Osteoblast (primary cell): Measurements from ENCODE around the gene AIFM2. TPM values are rescaled to one million over a fixed set of nuclear protein-coding genes. Genes with fewer than 3 reads are reported as not detected.
"Not testable (repeated sequence)": the region's sequence is repeated elsewhere in the genome, so short reads cannot be mapped to it uniquely, and the experiment has no call there.

Source experiments
- DNase-seq: peaks from one replicate; pipeline ENCODE4 v3.0.0; 2011; ENCODE audit warnings: low spot score, mixed read lengths; ENCODE audit not compliant: insufficient read length; ENCODE audit errors: missing footprints
- H2AFZ ChIP-seq: 2 replicates; pipeline ENCODE4 v1.6.0; 2011; ENCODE audit warnings: mild to moderate bottlenecking, low read length
- H3K27ac ChIP-seq: 2 replicates; pipeline ENCODE4 v1.5.1; 2011; ENCODE audit warnings: mild to moderate bottlenecking, low read depth, low read length, moderate library complexity
- H3K27me3 ChIP-seq: 2 replicates; pipeline ENCODE4 v1.6.0; 2012; ENCODE audit warnings: mild to moderate bottlenecking, control low read depth, inconsistent platforms, low read length, moderate library complexity; ENCODE audit not compliant: insufficient read depth
- H3K36me3 ChIP-seq: 2 replicates; pipeline ENCODE4 v1.5.1; 2011; ENCODE audit warnings: mild to moderate bottlenecking, low read length, control low read depth, moderate library complexity; ENCODE audit not compliant: insufficient read depth
- H3K4me1 ChIP-seq: 2 replicates; pipeline ENCODE4 v1.5.1; 2011; ENCODE audit warnings: mild to moderate bottlenecking, low read length, control low read depth, moderate library complexity; ENCODE audit not compliant: insufficient read depth
- H3K4me2 ChIP-seq: 2 replicates; pipeline ENCODE4 v1.6.0; 2011; ENCODE audit warnings: mild to moderate bottlenecking, low read length; ENCODE audit not compliant: insufficient read depth
- H3K4me3 ChIP-seq: fragments of 200-600 bp; sonication (generic); 3 replicates; pipeline ENCODE4 v1.5.1; 2012; ENCODE audit warnings: mild to moderate bottlenecking, low read length, inconsistent platforms; ENCODE audit not compliant: insufficient read depth
- H3K79me2 ChIP-seq: 2 replicates; pipeline ENCODE4 v1.6.0; 2012; ENCODE audit warnings: mild to moderate bottlenecking, low read length, control low read depth, inconsistent platforms; ENCODE audit not compliant: insufficient read depth
- H3K9me3 ChIP-seq: 2 replicates; pipeline ENCODE4 v1.5.1; 2011; ENCODE audit warnings: low read depth, low read length, control low read depth
- H4K20me1 ChIP-seq: 2 replicates; pipeline ENCODE4 v1.6.0; 2012; ENCODE audit warnings: mild to moderate bottlenecking, low read length, control low read depth; ENCODE audit not compliant: insufficient read depth
- total RNA-seq: library from RNA; depleted of rRNA; stranded (reverse); fragments of >200 nt; gene quantifications from 2 replicates; pipeline ENCODE4 v1.2.3, GENCODE V29; 2012
- TF ChIP-seq, protein P1 (sequence below): IDR thresholded peaks from 2 replicates; pipeline ENCODE4 v1.5.1; 2011; ENCODE audit warnings: mild to moderate bottlenecking, low read depth, low read length, moderate library complexity; ENCODE audit errors: extremely low read depth

Gene AIFM2
- total RNA-seq, 1 donor, result 14.8 TPM

DNA sequence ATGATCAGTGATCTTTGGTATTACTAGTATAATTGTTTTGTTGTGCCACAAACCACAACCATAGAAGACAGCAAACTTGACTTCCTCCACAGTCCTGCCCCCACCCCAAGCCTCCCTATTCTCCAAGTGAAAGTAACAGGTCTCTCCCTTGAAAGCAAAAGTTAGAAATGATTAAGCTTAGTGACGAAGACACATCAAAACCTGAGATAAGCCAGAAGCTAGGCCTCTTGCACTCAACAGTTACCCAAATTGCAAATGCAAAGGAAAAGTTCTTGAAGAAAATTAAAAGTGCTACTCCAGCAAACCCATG lies 30.2 kb upstream of the AIFM2 start:
- peak overlapping the region; percentile 39 for H3K4me2 ChIP-seq

GRCh38 chr10:70162151-70162891 lies 29.7 kb upstream of the AIFM2 start:
- no peak overlapping the region for H3K4me3 ChIP-seq
- no peak overlapping the region for H2AFZ ChIP-seq
- no peaks in the 10 kb centered on the region for H3K9me3 ChIP-seq
- H4K20me1 ChIP-seq, result peaks cover 85% of the 10 kb centered on the region
- H3K79me2 ChIP-seq, result peaks cover 94% of the 10 kb centered on the region
- H3K4me1 ChIP-seq, result peaks cover 46% of the 10 kb centered on the region
- peak overlapping the region; percentile 3 for H3K27ac ChIP-seq
- peak overlapping the region; percentile 39 for H3K4me2 ChIP-seq
- no peak for DNase-seq
- TF ChIP-seq, protein P1, sequence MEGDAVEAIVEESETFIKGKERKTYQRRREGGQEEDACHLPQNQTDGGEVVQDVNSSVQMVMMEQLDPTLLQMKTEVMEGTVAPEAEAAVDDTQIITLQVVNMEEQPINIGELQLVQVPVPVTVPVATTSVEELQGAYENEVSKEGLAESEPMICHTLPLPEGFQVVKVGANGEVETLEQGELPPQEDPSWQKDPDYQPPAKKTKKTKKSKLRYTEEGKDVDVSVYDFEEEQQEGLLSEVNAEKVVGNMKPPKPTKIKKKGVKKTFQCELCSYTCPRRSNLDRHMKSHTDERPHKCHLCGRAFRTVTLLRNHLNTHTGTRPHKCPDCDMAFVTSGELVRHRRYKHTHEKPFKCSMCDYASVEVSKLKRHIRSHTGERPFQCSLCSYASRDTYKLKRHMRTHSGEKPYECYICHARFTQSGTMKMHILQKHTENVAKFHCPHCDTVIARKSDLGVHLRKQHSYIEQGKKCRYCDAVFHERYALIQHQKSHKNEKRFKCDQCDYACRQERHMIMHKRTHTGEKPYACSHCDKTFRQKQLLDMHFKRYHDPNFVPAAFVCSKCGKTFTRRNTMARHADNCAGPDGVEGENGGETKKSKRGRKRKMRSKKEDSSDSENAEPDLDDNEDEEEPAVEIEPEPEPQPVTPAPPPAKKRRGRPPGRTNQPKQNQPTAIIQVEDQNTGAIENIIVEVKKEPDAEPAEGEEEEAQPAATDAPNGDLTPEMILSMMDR, result no peak
- no peaks in the 10 kb centered on the region for H3K27me3 ChIP-seq
- H3K36me3 ChIP-seq, result peaks cover 83% of the 10 kb centered on the region

More for the DNA sequence above, 30.2 kb upstream of the AIFM2 start:
- no peak overlapping the region for H2AFZ ChIP-seq
- no peak for DNase-seq
- H3K27me3 ChIP-seq, result no peaks in the 10 kb centered on the region
- TF ChIP-seq, protein P1, result no peak
- peaks cover 95% of the 10 kb centered on the region for H3K79me2 ChIP-seq
- H3K4me3 ChIP-seq, result no peak overlapping the region
- H3K27ac ChIP-seq, result no peak overlapping the region
- H4K20me1 ChIP-seq, result peaks cover 86% of the 10 kb centered on the region
- peaks cover 49% of the 10 kb centered on the region for H3K4me1 ChIP-seq
- peaks cover 78% of the 10 kb centered on the region for H3K36me3 ChIP-seq
- no peaks in the 10 kb centered on the region for H3K9me3 ChIP-seq

DNA sequence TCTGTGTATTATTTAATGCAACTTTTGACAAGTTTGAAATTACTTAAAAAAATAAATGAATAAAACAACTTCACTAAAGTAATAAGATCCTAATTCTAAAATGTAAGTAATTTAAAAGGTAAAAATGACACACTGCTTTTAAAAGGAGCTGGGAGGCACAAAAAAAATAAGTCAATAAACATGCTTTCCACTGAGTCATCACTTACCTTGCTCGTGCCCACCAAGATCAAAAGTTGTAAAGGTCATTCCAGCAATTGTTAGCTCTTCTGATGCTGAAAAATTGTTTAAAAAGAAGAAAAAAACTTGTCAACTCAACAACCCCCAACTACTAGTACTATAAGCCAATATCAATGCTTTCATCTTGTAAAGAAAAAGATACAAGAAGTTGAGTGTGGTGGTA lies 28.2 kb upstream of the AIFM2 start:
- Histone ChIP-seq H3K4me1 (peaks cover 39% of the 10 kb centered on the region), H3K4me2 (no peak overlapping the region), H3K79me2 (peaks cover 94% of the 10 kb centered on the region), H3K27me3 (no peaks in the 10 kb centered on the region), H3K36me3 (peaks cover 83% of the 10 kb centered on the region), H2AFZ (no peak overlapping the region), H3K9me3 (no peaks in the 10 kb centered on the region), H3K27ac (peak overlapping the region; percentile 3), H4K20me1 (peaks cover 70% of the 10 kb centered on the region), H3K4me3 (no peak overlapping the region)
- DNase-seq, result no peak
- TF ChIP-seq, protein P1, result no peak

- H3K79me2 ChIP-seq, result peaks cover 93% of the 10 kb centered on the region
- H4K20me1 ChIP-seq, result peaks cover 70% of the 10 kb centered on the region
- not testable (repeated sequence) for DNase-seq, H3K27me3 ChIP-seq, H2AFZ ChIP-seq, H3K9me3 ChIP-seq, H3K4me3 ChIP-seq, H3K4me2 ChIP-seq
- H3K36me3 ChIP-seq, result peaks cover 85% of the 10 kb centered on the region
- H3K27ac ChIP-seq, result peak overlapping the region; percentile 11
- peaks cover 33% of the 10 kb centered on the region for H3K4me1 ChIP-seq
Measured at GRCh38 chr10:70159366-70159765, 26.7 kb upstream of the AIFM2 start.
